Measurements from ENCODE around the gene CSK. TPM values are rescaled to one million over a fixed set of nuclear protein-coding genes. Genes with fewer than 3 reads are reported as not detected.
"Not testable (repeated sequence)": the region's sequence is repeated elsewhere in the genome, so short reads cannot be mapped to it uniquely, and the experiment has no call there.

CSK gene
- total RNA-seq, 2 experiments from 2014 or later = 330 to 341 TPM

- H3K36me3 Mint-ChIP-seq (ENCODE audit: low read depth) = peaks cover 74% of the 10 kb centered on the region
- peak overlapping the region; percentile 97 for H3K27ac Mint-ChIP-seq
- no peak for DNase-seq
- ChIA-PET CTCF (interaction anchor here (1.5 to 38.3 kb wide), 6 partner anchors 5 to 163 kb away, joined by 3 to 1235 read pairs (median 6); partner anchors contain the start of genes CSK and LMAN1L), POLR2A (interaction anchor here (0.9 to 35.1 kb wide), 12 partner anchors 3 to 243 kb away, joined by 3 to 1214 read pairs (median 7); partner anchors contain the start of genes ARID3B, CLK3, CSK and FAM219B)
- peaks cover 54% of the 10 kb centered on the region for H3K4me1 Mint-ChIP-seq
- H3K27me3 Mint-ChIP-seq = no peaks in the 10 kb centered on the region
- no peaks in the 10 kb centered on the region for H3K9me3 Mint-ChIP-seq
- H3K4me3 Mint-ChIP-seq = peak overlapping the region; percentile 85
Observed at GRCh38 chr15:74784426-74785193, 2.7 kb downstream of the CSK start.

GRCh38 chr15:74785194-74786032, 3.5 kb downstream of the CSK start:
- no peaks in the 10 kb centered on the region for H3K27me3 Mint-ChIP-seq
- H3K9me3 Mint-ChIP-seq = no peaks in the 10 kb centered on the region
- POLR2A ChIA-PET = interaction anchor here (0.7 to 35.1 kb wide), 10 partner anchors 4 to 244 kb away, joined by 3 to 1214 read pairs (median 10); partner anchors contain the start of genes ARID3B, CLK3, COX5A and CSK
- peak; percentile 77 for DNase-seq
- peaks cover 54% of the 10 kb centered on the region for H3K4me1 Mint-ChIP-seq
- CTCF ChIA-PET = interaction anchor here (0.6 to 38.3 kb wide), 6 partner anchors 5 to 166 kb away, joined by 3 to 1235 read pairs (median 11); partner anchors contain the start of genes CSK and LMAN1L
- peak overlapping the region; percentile 97 for H3K27ac Mint-ChIP-seq
- H3K36me3 Mint-ChIP-seq (ENCODE audit: low read depth) = peaks cover 80% of the 10 kb centered on the region
- peak overlapping the region; percentile 85 for H3K4me3 Mint-ChIP-seq

GRCh38 chr15:74786081-74786480, 4.2 kb downstream of the CSK start:
- peaks cover 82% of the 10 kb centered on the region for H3K36me3 Mint-ChIP-seq (ENCODE audit: low read depth)
- H3K4me1 Mint-ChIP-seq = peaks cover 54% of the 10 kb centered on the region
- not testable (repeated sequence) for DNase-seq, H3K9me3 Mint-ChIP-seq, H3K27me3 Mint-ChIP-seq
- CTCF ChIA-PET = interaction anchor here (2.6 to 38.3 kb wide), 4 partner anchors 6 to 164 kb away, joined by 16 to 1235 read pairs (median 628); partner anchors contain the start of genes CSK and LMAN1L
- POLR2A ChIA-PET = interaction anchor here (0.7 to 35.1 kb wide), 14 partner anchors 5 to 245 kb away, joined by 3 to 1214 read pairs (median 10); partner anchors contain the start of genes ARID3B, CLK3, COX5A and CSK
- peak overlapping the region; percentile 85 for H3K4me3 Mint-ChIP-seq
- H3K27ac Mint-ChIP-seq = peak overlapping the region; percentile 97

GRCh38 chr15:74786551-74787165, 4.8 kb downstream of the CSK start:
- peak; percentile 54 for DNase-seq
- H3K36me3 Mint-ChIP-seq (ENCODE audit: low read depth) = peaks cover 83% of the 10 kb centered on the region
- peak overlapping the region; percentile 97 for H3K27ac Mint-ChIP-seq
- H3K4me1 Mint-ChIP-seq = peaks cover 54% of the 10 kb centered on the region
- ChIA-PET POLR2A (interaction anchor here (0.8 to 35.1 kb wide), 23 partner anchors 5 to 840 kb away, joined by 3 to 1214 read pairs (median 6); partner anchors contain the start of genes ARID3B, CLK3, COX5A and CSK), CTCF (interaction anchor here (0.8 to 38.3 kb wide), 16 partner anchors 7 to 256 kb away, joined by 3 to 1235 read pairs (median 5); partner anchors contain the start of genes COX5A, CPLX3, CSK and LMAN1L)
- H3K27me3 Mint-ChIP-seq = no peaks in the 10 kb centered on the region
- no peaks in the 10 kb centered on the region for H3K9me3 Mint-ChIP-seq
- H3K4me3 Mint-ChIP-seq = peak overlapping the region; percentile 85

DNA sequence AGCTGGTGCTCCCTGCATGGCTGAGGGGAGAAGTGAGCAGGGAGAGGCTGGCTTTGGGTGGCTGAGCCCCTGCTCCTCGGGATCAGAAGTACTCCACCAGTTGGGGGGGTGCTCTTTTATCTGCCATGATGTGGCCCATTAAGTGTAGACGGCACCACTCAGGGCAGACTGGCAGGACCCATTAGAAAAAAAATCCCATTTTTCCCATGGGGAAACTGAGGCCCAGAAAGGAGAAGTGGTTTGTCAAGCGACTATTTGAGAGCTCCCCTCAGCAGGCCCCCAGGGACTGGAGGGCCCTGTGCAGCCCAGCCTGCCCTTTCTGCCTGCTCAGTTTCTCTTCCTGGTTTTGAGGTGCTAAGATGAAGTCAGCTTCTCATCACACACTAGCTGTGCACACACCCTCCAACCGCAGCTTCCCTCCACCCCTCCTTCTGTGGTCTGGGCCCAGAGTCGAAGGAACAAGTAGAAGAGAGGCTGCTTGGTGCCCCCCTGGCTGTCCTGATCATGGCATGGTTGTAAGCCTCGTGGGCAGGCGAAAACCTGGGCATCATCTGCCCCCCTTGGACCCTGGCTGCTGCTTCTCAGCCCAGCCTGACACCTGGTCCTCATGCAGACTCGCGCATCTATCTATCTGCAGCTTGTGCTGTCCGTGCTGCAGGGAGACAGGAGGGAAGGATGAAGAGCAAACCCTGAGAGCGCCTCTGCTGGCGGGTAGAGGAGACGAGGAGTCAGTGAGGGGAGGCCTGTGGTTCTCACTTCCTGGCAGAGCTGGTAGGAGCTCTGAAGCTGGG, 5.6 kb downstream of the CSK start:
- Mint-ChIP-seq H3K36me3 (ENCODE audit: low read depth) (peaks cover 89% of the 10 kb centered on the region), H3K9me3 (no peaks in the 10 kb centered on the region), H3K4me3 (peak overlapping the region; percentile 85), H3K4me1 (peaks cover 62% of the 10 kb centered on the region), H3K27me3 (no peaks in the 10 kb centered on the region), H3K27ac (peak overlapping the region; percentile 97)
- CTCF ChIA-PET = interaction anchor here (0.6 to 38.3 kb wide), 24 partner anchors 7 to 666 kb away, joined by 3 to 1235 read pairs (median 5); partner anchors contain the start of genes ARID3B, COX5A, CPLX3 and CSK
- DNase-seq = peak; percentile 95
- POLR2A ChIA-PET = interaction anchor here (0.6 to 35.1 kb wide), 29 partner anchors 6 to 839 kb away, joined by 3 to 1214 read pairs (median 5); partner anchors contain the start of genes ARID3B, CLK3, COX5A and CSK

GRCh38 chr15:74788042-74788682, 6.3 kb downstream of the CSK start:
- H3K36me3 Mint-ChIP-seq (ENCODE audit: low read depth) = peaks cover 83% of the 10 kb centered on the region
- CTCF ChIA-PET = interaction anchor here (0.6 to 38.3 kb wide), 21 partner anchors 7 to 666 kb away, joined by 3 to 1235 read pairs (median 5); partner anchors contain the start of genes ARID3B, COX5A, CSK and FAM219B

GRCh38 chr15:74788683-74789151, 6.8 kb downstream of the CSK start:
- Mint-ChIP-seq H3K27ac (peak overlapping the region; percentile 97), H3K36me3 (ENCODE audit: low read depth) (peaks cover 77% of the 10 kb centered on the region), H3K27me3 (no peaks in the 10 kb centered on the region), H3K9me3 (no peaks in the 10 kb centered on the region), H3K4me3 (peak overlapping the region; percentile 85), H3K4me1 (peaks cover 75% of the 10 kb centered on the region)
- DNase-seq = peak; percentile 84
- POLR2A ChIA-PET = interaction anchor here (0.8 to 35.1 kb wide), 16 partner anchors 7 to 172 kb away, joined by 3 to 1214 read pairs (median 10); partner anchors contain the start of genes CLK3, COX5A, CSK and FAM219B
- CTCF ChIA-PET = interaction anchor here (1.1 to 38.3 kb wide), 13 partner anchors 7 to 243 kb away, joined by 3 to 1235 read pairs (median 5); partner anchors contain the start of genes CSK, FAM219B, LMAN1L and RPP25

More at GRCh38 chr15:74788042-74788682, 6.3 kb downstream of the CSK start:
- H3K27ac Mint-ChIP-seq = peak overlapping the region; percentile 97
- no peaks in the 10 kb centered on the region for H3K27me3 Mint-ChIP-seq
- H3K4me1 Mint-ChIP-seq = peaks cover 69% of the 10 kb centered on the region
- H3K9me3 Mint-ChIP-seq = no peaks in the 10 kb centered on the region
- peak overlapping the region; percentile 85 for H3K4me3 Mint-ChIP-seq
- POLR2A ChIA-PET = interaction anchor here (0.6 to 35.1 kb wide), 24 partner anchors 7 to 838 kb away, joined by 3 to 1214 read pairs (median 6); partner anchors contain the start of genes ARID3B, CLK3, COX5A and CSK
- no peak for DNase-seq

- H3K4me3 Mint-ChIP-seq = peak overlapping the region; percentile 85
- no peaks in the 10 kb centered on the region for H3K27me3 Mint-ChIP-seq
- ChIA-PET POLR2A (interaction anchor here (1.0 to 35.1 kb wide), 6 partner anchors 6 to 173 kb away, joined by 3 to 1214 read pairs (median 6); partner anchors contain the start of genes CLK3, CSK and LMAN1L), CTCF (interaction anchor here (1.2 to 38.3 kb wide), 6 partner anchors 6 to 243 kb away, joined by 3 to 1235 read pairs (median 14); partner anchors contain the start of genes CSK, LMAN1L and ULK3)
- peak; percentile 64 for DNase-seq
- H3K4me1 Mint-ChIP-seq = peaks cover 77% of the 10 kb centered on the region
- no peaks in the 10 kb centered on the region for H3K9me3 Mint-ChIP-seq
- H3K36me3 Mint-ChIP-seq (ENCODE audit: low read depth) = peaks cover 72% of the 10 kb centered on the region
- peak overlapping the region; percentile 97 for H3K27ac Mint-ChIP-seq
Observed at GRCh38 chr15:74789171-74789631, 7.3 kb downstream of the CSK start.

GRCh38 chr15:74789741-74790079, 7.8 kb downstream of the CSK start:
- no peaks in the 10 kb centered on the region for H3K9me3 Mint-ChIP-seq
- H3K36me3 Mint-ChIP-seq (ENCODE audit: low read depth) = peaks cover 69% of the 10 kb centered on the region
- H3K4me3 Mint-ChIP-seq = peak overlapping the region; percentile 85
- peak overlapping the region; percentile 97 for H3K27ac Mint-ChIP-seq
- no peaks in the 10 kb centered on the region for H3K27me3 Mint-ChIP-seq
- peaks cover 80% of the 10 kb centered on the region for H3K4me1 Mint-ChIP-seq
- ChIA-PET POLR2A (interaction anchor here (1.0 to 35.1 kb wide), 5 partner anchors 6 to 173 kb away, joined by 3 to 1214 read pairs (median 7); partner anchors contain the start of genes CLK3, CSK and LMAN1L), CTCF (interaction anchor here (1.7 to 38.3 kb wide), 4 partner anchors 6 to 158 kb away, joined by 5 to 1235 read pairs (median 628); partner anchors contain the start of genes CSK, LMAN1L and ULK3)
- no peak for DNase-seq
